HG02970 (cell line): ENCODE measurements around the gene RNF26.

Source experiments
- ATAC-seq: cut with Tn5 transposase; IDR thresholded peaks from one replicate; pipeline ENCODE4 v1.9.1; 2021; ENCODE audit warnings: mild to moderate bottlenecking, moderate library complexity, moderate number of reproducible peaks; ENCODE audit not compliant: unreplicated experiment, low FRiP score

Gene RNF26

DNA sequence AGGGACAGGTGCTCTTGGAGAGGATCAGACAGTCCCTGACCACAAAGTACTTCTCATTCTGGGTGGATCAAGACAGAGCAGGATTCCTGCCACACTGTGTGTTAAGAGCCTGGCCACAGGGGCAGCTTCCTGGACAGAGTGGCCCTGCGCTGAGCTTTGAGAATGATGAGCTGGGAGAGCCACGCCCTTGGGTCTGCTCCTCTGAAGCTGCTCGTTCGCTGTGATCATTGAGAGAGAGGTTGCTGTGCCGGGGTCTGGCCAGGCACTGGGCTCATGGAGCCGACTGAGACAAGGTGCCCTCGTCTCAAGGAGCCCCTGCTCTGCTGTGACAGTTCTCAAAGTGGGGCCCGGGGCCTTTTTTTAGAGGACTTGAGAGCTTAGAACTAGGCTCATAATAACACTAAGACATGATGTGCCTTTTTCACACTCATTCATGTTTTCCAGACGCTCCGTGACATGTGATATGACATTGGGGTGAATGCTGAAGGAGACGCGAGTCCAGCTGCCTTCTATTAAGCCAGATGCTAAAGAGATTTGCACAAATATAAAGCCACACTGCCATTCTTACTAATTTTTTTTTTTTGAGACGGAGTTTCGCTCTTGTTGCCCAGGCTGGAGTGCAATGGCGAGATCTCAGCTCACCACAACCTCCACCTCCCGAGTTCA, 13.7 kb downstream of the RNF26 start:
- no peak for ATAC-seq

DNA sequence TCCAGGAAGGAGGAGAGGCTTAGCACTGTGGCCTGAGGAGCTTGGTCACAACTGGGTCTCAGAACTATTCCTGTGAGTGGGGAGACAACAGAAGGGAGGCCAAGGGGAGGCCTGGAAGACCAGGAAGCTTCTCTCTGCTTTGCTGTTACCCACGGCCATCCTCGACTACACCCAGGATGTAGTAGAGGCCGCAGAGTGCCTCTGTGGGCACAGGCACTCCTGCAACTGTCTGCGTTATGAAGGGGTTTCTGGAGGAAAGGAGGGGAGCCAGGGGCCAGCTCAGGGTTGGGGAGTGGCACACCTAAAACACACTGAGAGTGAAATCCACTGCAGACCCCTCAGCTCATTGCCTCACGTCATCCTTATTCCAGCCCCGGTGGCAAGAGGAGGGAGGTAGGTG, 16.0 kb downstream of the RNF26 start:
- no peak for ATAC-seq

DNA sequence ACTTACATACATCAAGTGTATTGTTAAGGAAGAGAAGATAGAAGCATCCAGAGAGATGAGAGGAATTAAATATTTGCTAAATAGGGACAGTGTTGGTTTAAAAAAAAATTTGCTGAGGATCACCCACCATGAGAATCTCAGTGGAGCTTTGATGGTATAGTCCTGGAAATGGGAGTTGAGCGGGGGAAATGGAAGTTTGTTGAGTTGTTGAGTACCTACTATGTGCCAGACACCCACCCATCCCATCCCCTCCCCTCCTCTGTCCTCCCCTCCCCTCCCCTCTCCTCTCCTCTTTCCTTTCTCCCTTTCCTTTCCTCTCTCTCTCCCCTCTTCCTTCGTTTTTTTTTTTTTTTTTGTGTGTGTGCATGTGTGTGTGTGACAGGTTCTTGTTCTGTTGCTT, 16.9 kb downstream of the RNF26 start:
- ATAC-seq: no peak

DNA sequence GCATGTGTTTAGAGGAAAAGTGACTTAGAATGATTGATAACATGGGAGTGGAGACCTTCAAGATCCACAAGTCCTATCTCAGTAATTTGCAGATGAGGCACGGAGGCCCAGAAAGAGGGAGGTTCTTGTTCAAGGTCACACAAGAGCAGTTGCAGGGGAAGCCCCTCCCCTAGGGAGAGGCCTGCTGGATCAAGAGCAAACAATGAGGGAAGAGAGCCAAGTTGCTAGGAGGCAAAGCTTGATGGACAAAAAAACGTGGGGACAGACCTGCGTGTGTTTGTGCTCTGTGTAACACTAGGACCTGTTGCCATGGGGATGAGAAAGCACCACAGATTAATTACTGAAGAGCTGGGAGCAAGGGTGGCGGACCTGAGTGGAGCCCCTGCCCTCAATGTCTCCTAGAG, 18.5 kb downstream of the RNF26 start:
- ATAC-seq: no peak

DNA sequence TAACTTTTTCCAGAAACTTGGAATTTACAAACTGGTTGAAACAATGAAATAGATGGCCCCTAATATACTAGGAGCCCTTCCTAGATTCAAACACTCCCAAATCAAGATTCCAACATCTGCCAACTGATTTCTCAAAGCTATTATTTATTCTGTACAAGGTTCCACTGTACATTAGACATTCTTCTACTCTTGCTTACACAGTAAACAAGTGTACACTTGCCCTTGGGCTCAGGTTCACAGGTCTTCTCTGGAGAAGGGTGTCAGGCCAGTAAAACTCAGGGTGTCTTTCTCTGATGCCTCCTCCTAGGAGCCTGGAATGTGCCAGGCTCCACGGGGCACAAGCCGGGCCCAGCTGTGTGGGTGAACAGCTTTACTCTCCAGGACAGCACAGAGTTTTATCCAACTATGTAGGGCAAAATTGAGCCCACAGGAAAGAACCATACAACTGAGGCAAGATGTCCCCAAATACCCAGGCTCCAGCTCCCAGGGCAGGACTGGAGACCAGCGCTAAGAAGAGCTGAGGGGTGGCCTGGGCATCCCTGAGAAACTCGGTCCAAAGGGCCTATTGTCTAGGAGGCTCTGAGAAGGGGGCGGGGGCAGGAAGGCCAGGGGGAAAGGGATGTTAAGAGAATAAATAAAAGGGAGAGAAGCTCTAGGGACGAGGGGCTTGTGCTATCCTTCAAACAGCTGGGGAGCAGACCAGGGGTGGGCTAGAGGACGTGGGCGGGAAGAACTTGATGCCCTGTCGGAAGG, 20.9 kb downstream of the RNF26 start:
- no peak for ATAC-seq

DNA sequence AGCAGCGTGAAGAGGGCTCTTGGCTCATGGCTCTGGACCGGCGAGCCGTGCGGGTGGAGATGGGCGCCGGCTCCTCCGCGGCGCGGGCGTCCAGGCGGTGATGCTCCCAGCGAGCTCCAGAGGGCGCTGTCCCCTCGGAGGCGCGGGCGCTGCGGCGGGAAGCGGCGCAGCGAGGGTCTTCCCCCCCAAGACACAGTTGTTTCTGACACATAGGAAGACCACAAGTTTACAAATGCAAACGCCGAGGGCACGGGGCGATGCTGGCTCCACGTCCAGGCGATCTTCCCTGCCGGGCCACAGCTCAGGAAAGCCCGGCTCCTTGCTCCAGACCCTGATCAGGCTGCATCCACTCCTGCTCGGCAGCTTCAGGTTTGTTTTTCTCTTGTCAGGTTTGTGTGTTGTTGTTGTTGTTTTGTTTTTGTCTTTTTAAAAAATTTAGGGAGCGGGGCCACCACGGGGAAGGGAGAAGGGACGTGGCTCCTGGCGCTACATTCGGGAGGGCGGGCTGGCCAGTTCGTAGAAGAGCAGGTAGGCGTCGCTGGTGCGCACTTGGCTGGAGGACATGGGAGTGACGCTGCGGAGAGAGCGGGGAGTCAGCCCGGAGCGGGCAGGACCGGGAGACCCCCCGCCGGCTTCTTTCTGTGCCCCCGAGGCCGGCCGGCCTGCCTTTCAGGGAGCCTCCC, 22.2 kb downstream of the RNF26 start:
- ATAC-seq: no peak

DNA sequence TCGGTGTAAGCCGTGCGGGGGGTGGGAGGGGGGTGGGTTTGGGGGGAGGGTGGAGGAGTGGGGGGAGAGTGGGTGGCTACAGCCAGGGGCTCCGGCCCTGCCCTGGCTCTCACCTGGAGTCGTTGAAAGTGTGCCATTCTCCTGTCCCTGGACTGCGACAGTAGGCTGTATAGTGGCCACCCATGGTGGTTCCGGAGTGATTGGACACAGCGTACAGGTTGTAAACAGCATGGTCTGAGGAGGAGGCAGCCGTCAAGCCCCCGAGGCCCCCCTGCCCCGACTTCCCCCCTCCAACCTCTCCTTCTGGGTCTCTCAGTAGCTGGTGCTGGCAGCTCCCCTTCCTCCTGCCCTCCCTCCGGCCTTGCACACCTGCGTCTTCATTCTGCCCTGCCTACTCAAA, 22.7 kb downstream of the RNF26 start:
- ATAC-seq: no peak

DNA sequence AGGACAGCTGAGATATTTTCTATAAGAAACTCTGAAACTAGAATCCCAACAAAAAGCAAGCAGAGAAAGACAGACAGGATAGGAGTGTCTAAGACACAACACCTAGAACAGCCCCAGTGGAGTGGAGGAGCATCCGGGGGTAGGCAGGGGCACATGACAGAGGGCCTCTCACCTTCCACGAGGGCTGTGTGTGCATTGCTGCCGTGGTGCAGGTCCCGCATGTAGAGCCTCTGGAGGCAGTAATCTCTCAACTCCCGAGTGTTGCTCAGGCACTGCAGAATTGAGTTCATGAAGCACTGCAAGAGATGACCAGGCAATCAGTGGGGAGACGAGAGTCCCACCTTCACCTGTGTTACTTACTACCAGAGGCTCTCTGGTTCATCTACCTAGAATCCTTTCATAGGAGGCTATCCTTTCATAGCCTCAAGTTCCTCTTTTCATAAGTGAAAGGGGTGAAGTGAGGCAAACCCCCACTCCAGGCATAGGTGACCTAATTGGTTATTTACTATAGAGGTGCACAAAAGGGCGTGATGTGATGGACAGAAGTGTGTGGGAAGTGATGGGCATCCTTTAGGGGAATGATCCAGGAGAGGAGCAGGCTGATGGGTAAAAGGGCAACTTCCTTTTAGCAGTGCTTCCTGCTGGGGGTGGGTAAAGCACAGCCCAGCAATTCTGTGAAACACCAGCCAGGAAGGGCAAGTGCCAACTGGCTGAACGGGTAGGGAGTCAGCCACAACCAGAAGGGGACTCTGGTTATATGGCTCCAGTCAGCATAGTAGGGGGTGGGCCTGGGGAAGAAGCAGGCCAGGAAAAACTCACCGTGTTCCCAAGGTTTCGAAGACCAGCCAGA, 25.3 kb downstream of the RNF26 start:
- ATAC-seq: no peak

DNA sequence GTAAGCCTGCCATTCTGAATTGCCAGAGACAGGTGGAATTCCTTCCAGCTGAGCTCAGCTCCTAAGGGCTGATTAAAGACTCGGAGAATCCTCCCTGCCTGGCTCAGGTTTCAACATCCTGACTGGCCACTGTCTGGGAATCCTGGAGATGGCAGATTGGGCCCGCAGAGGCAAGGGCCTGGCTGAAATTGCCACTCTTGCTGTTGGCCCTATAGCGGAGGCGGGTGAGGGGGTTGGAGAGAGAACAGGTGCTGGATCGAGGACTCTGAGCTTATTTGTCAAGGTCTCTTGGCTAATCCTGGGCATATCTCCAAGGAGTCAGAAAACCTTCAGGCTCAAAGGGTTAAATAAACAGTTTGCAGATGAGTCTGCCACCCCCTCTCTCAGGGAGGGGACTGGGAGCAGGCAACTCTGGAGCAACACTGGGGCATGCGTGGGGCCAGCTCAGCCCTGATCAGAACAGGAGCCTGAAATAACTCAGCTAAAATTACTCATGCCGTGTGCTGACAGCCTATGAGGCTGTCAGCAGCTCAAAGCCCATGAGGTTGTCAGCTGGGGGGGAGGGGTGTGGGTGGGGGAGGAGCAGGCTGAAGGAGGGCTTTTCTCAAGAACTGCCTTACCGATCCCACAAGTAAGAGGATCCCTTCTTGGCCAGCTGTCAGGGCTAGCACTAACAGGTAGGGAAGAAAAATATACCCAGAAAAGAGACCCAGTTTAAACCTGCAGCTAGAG, 26.9 kb downstream of the RNF26 start:
- no peak for ATAC-seq

DNA sequence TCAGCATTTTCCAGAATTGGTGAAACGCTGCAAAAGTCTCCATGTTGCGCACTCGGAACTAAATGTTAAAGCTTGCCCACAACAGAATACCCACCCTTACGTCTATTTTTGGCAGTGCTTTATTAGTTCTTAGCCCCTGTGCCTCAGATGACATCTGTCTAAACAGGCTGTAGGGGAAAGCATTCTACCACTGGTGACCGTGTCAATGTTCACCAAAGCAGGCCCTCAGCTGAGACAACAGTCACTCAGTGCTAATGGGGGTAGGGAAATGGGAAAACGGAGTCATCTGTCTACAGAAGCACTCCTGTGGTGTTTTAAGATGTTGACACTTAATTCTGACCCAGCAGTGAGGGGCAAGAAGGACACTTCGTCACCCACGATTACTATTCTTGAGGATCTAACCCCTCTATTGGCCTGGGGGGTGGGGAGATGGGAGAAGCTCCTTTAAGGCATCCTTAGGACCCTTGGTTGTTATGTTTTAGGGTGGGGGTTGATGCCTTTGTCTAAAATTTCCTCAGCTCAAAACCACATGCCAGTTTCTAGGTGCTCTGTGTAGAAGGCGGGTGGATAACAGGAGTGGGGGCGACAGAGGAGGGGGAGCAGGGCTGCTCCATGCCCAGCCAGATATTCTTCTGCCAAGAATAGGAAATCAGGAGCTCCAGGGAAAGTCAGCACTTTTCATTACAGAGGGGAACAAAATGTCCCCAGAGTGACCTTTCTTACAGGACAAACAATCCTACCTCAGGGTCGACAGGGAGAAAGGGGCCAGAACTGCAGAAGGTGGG, 27.8 kb downstream of the RNF26 start:
- ATAC-seq: no peak

DNA sequence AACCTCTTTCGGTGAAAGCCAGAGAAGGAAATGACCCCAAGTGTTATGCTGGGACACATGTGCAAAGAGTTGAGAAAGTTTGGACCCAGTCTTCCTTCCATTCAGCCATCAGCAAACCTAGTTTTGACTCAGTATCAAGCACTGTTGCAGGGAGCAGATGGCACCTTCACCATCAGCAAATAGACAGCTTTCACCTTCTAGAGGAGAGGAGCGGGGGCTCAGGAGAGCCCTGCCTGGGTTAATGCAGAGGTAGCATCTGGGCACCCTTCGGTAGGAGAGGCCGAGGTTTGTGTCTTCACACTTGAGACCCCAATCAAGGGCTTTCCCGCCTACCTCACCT, 28.4 kb downstream of the RNF26 start:
- ATAC-seq: no peak

DNA sequence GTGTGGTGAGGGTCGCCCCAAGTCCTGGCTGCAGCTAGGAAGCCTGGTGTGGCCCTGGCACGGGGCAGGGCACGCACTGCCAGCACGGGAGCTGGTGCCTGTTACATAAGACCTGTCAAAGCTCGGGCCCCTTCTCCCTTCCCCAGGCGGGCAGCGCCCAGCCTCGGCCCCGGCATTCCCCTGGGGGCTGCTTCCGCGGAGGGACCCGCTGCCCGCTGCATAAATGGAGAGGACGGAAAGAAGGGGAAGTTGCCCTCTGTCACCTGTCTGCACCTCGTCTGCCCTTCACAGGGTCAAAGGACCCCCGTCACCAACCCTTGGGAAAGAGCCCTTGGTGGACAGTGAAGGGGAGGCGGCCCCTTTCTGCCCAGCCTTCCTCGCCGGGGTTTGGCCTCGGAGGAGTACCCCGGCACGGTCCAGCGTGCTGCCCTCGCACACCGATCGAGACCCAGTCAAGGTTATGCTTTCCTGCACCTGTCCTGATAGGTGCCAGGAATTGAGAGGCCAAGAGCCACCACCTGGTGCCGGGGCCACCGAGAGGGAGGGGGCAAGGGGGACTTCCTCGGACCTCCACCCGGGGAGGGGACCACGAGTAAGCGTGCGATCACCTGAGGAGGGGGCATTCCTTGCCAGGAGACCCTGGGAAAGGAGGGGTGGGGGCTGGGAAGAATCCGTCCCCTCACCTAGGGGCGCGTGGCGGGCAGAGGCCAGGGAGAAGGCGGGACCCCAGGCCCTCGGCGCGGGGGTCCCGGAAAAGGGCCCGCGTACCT, 28.9 kb downstream of the RNF26 start:
- ATAC-seq: no peak

DNA sequence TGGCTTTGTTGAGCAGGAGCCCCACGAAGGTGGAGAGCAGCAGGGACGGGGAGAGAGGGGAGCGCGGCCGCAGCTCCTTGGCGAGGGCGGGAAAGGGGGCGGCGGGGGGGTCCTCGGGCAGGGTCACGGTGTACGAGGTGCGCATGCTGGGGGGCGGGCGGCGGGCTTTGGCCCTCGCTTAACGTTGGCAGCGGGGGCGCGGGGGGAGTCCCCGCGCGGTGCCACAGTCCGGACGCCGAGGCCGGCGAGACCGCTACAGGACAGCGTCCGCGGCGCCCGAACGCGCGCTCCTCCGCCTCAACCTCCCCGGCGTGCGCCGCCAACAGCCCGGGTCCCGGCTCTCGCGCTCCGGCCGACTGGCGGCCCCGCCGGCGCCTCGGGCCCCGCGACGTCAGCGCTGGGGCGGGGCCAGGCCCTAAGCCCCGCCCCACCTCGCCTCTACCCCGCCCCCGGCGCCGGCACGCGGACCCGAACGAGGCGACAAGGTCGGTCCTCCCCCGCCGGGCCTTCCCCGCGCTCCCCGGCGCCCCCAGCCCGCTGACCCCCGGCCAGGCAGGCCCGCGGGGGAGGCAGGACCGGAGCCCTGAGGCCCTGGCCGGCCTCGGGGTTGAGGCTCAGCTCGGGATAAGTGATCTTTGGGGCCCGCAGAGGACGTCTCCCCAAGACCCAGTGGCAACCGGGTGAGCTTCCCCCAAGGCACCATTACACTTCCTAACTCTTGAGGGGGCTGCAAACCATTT, 29.7 kb downstream of the RNF26 start:
- ATAC-seq: no peak

DNA sequence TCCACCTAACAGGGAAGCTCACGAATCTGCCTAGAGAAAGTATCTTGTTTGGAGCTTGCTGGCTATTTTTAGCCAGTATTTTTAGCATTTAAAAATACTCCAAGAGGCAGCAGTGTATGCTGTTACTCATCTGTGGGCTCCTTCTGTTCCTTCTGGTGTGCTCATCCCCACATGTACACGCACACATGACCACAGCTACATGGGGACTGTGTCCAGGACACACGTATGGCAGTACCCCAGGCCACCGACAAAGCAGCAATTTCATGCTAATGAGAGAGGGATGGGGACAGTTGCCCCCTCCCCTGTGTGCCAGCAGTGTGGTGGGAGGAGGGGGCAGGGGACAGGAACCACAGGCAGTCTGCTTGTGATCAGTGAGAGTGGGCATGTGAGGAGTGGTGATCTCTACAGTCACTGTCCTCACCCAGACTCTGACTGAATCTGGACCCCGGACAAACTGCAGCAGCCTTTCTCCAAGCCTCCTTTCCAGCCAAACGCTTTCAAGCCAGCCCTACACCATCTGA, 30.8 kb downstream of the RNF26 start:
- ATAC-seq: no peak

DNA sequence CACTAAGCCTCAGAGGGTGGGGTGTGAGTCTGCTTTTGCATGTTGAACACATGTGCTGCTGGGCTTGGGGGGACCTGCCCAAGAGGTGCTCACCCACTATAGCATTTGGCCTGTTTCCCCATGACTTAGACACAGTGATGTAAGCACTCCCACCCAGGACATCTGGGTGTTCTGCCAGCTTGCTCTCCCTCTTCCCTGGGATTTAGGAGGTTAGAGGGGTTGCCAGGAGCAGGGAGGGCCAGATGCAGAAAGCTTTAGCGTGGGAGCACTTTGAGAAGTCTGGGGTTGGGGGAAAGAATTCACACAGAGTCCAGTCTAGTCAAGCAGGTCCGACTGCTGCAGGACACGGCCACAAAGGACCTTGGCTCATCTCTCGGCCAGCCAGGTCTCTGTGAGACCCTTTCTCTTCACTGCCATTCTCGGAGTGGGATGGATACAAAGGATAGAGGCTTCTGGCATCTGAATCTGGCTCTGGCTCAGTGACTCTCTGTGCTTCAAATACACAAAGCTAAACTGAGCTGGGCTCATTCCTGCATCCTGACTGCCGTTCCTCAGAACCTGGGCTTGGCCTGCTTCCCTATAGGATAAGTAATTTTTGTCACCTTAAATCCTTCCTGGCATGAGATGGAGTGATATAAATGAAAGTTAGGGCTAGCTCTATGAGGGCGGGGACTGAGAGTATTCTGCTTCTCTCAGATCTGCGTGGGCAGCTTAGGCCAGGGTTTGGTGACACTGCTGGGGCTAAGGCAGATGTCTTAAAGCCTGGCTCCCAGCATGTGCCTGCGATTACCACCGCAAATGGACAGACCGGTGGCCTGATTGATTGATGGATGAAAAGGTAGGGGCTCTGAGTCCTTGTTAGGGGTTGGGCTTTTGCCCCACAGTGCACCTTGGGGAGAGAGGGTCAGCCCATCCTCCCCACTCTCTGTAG, 32.6 kb downstream of the RNF26 start:
- ATAC-seq: no peak

DNA sequence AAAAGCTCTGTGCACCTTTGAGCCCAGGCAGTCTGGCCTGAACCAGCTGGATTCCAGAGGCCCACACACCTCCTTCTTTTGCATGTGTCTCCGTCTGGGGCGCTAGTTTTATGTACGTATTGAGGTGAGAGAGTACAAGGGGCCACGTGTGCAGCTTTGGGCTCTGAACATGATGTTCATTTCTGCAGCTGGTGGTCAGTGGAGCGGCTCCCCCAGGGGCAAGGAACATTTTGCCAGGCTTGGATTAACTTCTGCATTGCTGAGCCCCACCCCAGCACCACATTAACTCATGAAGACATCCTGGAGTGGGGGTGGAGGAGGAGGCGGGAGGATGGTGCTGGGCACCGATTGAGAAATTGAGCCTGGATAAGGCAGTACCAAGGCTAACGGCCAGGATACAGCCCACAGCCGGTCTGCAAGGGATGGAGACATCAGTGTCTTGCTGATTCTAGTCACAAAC, 33.4 kb downstream of the RNF26 start:
- ATAC-seq: no peak
